ENCODE data around the gene DMGDH.

DNA sequence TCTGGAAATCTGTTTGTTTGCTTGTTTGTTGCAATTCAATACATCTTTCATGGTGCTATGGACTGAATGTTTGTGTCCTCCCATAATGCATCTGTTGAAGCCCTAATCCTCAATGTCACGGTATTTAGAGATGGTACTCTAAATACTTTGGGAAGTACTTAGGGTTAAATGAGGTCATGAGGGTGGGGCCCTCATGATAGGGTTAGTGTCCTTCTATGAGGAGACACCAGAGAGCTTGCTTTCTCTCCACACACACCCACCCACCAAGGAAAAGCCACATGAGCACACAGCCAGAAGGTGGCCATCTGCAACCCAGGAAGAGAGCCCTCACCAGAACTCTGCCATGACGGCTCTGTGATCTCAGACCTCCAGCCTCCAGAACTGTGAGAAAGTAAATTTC lies 32.7 kb downstream of the DMGDH start:
- TF ChIP-seq POLR2A (IDR thresholded peaks at IDR 0.05; ENCODE audit: low read length) (no peak), GATA1 (IDR thresholded peaks at IDR 0.05; ENCODE audit: low read depth, low read length) (no peak)

Data from erythroblast (primary cell).